ENCODE measurements around the gene COL6A3. TPM values are rescaled to one million over a fixed set of nuclear protein-coding genes. Genes with fewer than 3 reads are reported as not detected.

COL6A3 gene
- total RNA-seq, 1 experiment from 2014 or later = 45.0 TPM

- POLR2A ChIA-PET (ENCODE audit: unreplicated experiment) = interaction anchor here (0.6 kb wide), 1 partner anchor 591 kb away, joined by 3 read pairs; no protein-coding TSS in a partner anchor
- no peaks in the 10 kb centered on the region for H3K9me2 ChIP-seq (replicated peaks; ENCODE audit: low read length)
- CTCF ChIA-PET = no interaction called here
- no peaks in the 10 kb centered on the region for H3K36me3 ChIP-seq (ENCODE audit: low read depth, low read length)
- H3K9me3 ChIP-seq (ENCODE audit: low read length) = no peaks in the 10 kb centered on the region
- H3K9ac ChIP-seq (ENCODE audit: low read length) = no peak overlapping the region
- no peak overlapping the region for H3K4me2 ChIP-seq (ENCODE audit: low read length)
- H3K79me2 ChIP-seq (ENCODE audit: low read length) = no peaks in the 10 kb centered on the region
- DNase-seq = no peak
- no peaks in the 10 kb centered on the region for H4K20me1 ChIP-seq (ENCODE audit: low read length)
- no TSS peak for BruUV-seq (replicated peaks)
- H3K4me1 ChIP-seq (ENCODE audit: insufficient read depth, low read length) = no peaks in the 10 kb centered on the region
- no peaks in the 10 kb centered on the region for H3K27me3 ChIP-seq (ENCODE audit: low read length)
- no peak overlapping the region for H3K4me3 ChIP-seq (ENCODE audit: low read length)
- no peak for ATAC-seq
- H3F3A ChIP-seq (ENCODE audit: low read length, unreplicated experiment) = no peaks in the 10 kb centered on the region
- TF ChIP-seq EZH2phosphoT487 (IDR thresholded peaks at IDR 0.05; ENCODE audit: borderline replicate concordance, low read length) (no peak), EZH2 (IDR thresholded peaks at IDR 0.05; ENCODE audit: low read length, unreplicated experiment) (no peak)
- TF ChIP-seq, protein P1, sequence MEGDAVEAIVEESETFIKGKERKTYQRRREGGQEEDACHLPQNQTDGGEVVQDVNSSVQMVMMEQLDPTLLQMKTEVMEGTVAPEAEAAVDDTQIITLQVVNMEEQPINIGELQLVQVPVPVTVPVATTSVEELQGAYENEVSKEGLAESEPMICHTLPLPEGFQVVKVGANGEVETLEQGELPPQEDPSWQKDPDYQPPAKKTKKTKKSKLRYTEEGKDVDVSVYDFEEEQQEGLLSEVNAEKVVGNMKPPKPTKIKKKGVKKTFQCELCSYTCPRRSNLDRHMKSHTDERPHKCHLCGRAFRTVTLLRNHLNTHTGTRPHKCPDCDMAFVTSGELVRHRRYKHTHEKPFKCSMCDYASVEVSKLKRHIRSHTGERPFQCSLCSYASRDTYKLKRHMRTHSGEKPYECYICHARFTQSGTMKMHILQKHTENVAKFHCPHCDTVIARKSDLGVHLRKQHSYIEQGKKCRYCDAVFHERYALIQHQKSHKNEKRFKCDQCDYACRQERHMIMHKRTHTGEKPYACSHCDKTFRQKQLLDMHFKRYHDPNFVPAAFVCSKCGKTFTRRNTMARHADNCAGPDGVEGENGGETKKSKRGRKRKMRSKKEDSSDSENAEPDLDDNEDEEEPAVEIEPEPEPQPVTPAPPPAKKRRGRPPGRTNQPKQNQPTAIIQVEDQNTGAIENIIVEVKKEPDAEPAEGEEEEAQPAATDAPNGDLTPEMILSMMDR (conservative IDR thresholded peaks at IDR 0.05; ENCODE audit: low read depth, low read length) = no peak
- H3K27ac ChIP-seq (ENCODE audit: low read length) = no peak overlapping the region
- intact Hi-C loops (cut with micrococcal nuclease) = loop anchor here (5.0 kb wide), 1 partner anchor 69 kb away; no protein-coding TSS in a partner anchor
- H2AFZ ChIP-seq (ENCODE audit: low read length) = no peak overlapping the region
Measured at GRCh38 chr2:237320801-237321560, 93.0 kb downstream of the COL6A3 start.

GRCh38 chr2:237319887-237320286 is 94.1 kb downstream of the COL6A3 start:
- Histone ChIP-seq H3K9me3 (ENCODE audit: low read length) (no peaks in the 10 kb centered on the region), H3K36me3 (ENCODE audit: low read depth, low read length) (no peaks in the 10 kb centered on the region), H3K4me2 (ENCODE audit: low read length) (no peak overlapping the region), H3K4me3 (ENCODE audit: low read length) (no peak overlapping the region), H3K79me2 (ENCODE audit: low read length) (no peaks in the 10 kb centered on the region), H3F3A (ENCODE audit: low read length, unreplicated experiment) (no peaks in the 10 kb centered on the region), H3K9me2 (replicated peaks; ENCODE audit: low read length) (no peaks in the 10 kb centered on the region), H4K20me1 (ENCODE audit: low read length) (no peaks in the 10 kb centered on the region), H2AFZ (ENCODE audit: low read length) (no peak overlapping the region), H3K27me3 (ENCODE audit: low read length) (no peaks in the 10 kb centered on the region), H3K9ac (ENCODE audit: low read length) (no peak overlapping the region), H3K27ac (ENCODE audit: low read length) (no peak overlapping the region), H3K4me1 (ENCODE audit: insufficient read depth, low read length) (no peaks in the 10 kb centered on the region)
- POLR2A ChIA-PET (ENCODE audit: unreplicated experiment) = no interaction called here
- no peak for DNase-seq
- TF ChIP-seq, protein P1 (conservative IDR thresholded peaks at IDR 0.05; ENCODE audit: low read depth, low read length) = no peak
- TF ChIP-seq EZH2phosphoT487 (IDR thresholded peaks at IDR 0.05; ENCODE audit: borderline replicate concordance, low read length) (no peak), EZH2 (IDR thresholded peaks at IDR 0.05; ENCODE audit: low read length, unreplicated experiment) (no peak)
- CTCF ChIA-PET = no interaction called here
- no TSS peak for BruUV-seq (replicated peaks)
- no peak for ATAC-seq
- intact Hi-C loops (cut with micrococcal nuclease) = loop anchor here (5.0 kb wide), 1 partner anchor 68 kb away; no protein-coding TSS in a partner anchor

All from PC-3 (cell line).